Measurements from ENCODE around the gene ZNF280A. TPM values are rescaled to one million over a fixed set of nuclear protein-coding genes. Genes with fewer than 3 reads are reported as not detected.

The ZNF280A gene
- total RNA-seq, 4 donors from 2014 or later, result not detected

DNA sequence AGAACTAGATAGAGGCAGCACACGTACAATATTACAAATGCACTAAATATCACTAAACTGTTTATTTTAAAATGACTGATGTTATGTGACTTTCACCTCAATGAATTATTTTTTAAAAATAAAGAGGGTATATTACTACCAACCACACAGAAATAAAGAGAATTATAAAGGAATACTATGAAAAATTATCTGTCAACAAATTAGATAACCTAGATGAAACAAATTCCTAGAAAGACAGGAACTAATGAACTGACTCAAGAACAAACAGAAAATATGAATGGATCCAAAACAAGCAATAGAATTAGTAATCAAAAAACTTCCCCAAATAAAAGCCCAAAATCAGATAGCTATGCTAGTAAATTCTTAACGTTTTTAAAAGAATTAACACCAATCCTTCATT lies 21.8 kb downstream of the ZNF280A start:
- TF ChIP-seq, protein P1, sequence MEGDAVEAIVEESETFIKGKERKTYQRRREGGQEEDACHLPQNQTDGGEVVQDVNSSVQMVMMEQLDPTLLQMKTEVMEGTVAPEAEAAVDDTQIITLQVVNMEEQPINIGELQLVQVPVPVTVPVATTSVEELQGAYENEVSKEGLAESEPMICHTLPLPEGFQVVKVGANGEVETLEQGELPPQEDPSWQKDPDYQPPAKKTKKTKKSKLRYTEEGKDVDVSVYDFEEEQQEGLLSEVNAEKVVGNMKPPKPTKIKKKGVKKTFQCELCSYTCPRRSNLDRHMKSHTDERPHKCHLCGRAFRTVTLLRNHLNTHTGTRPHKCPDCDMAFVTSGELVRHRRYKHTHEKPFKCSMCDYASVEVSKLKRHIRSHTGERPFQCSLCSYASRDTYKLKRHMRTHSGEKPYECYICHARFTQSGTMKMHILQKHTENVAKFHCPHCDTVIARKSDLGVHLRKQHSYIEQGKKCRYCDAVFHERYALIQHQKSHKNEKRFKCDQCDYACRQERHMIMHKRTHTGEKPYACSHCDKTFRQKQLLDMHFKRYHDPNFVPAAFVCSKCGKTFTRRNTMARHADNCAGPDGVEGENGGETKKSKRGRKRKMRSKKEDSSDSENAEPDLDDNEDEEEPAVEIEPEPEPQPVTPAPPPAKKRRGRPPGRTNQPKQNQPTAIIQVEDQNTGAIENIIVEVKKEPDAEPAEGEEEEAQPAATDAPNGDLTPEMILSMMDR (IDR thresholded peaks at IDR 0.05; ENCODE audit: low read depth), result no peak

DNA sequence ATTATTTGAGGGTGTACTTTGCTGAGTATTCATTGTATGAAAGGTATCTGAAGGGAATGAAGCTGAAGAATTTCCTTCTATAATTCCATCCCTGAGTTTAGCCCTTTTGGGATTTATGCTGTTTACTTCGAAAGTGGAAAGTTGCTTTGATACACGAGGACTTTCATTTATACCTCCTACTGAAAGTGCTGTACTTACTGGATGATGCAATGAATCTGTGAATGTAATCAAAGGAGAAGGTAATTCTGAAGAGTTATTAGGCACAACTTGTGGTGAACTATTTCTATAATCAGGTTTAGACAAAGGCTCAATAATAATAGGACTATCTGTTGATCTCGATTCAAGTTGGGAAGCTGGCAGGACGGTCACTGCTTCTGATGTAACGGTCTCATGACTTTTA lies 31.3 kb downstream of the ZNF280A start:
- TF ChIP-seq, protein P1 (IDR thresholded peaks at IDR 0.05; ENCODE audit: low read depth), result no peak

DNA sequence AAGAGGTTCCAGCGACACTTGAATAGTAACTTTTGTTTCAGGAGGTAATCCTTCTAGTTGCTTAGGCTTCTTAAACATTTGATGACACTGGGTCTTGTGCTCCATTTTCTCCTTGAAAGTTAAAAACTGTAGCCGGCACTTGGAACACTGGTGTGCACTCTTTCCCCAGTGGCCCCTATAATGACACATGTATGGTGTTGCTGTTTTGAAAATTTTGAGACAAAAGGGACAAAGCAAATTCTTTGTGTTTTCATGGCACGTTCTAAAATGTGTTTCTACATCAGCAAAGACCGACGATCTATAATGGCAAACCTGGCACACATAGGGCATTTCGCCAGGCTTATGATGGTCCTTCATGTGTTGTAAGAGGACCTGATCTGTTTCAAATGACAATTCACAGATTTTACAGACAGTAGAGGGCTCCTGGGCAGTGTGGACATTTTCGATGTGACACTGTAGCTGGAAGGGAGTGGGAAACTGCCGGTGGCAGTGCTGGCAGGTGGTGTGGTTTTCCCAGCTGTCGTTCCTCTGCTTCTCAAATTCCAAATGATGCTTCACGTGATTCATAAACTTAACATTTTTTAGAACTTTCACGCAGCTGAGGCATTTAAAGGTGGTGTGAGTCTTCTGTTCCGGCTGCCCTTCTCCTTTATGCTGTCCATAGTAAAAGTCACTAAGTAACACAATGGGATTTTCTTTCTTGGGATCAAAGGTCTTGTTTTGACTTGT lies 32.0 kb downstream of the ZNF280A start:
- TF ChIP-seq, protein P1 (IDR thresholded peaks at IDR 0.05; ENCODE audit: low read depth), result no peak

DNA sequence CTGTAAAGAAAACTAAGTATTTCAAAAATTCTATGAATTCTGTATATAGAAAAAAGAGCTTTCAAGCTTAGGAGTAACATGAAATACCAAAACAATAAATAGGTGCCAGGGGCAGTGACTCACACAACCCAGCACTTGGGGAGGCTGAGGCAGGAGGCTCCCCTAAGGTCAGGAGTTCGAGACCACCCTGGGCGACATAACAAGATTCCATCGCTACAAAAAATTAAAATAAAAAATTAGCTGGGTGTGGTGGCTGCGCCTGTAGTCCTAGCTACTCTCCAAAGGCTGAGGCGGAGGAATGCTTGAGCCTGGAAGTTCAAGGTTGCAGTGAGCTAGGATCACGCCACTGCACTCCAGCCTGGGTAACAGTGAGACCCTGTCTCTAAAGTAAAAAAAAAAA lies 33.0 kb downstream of the ZNF280A start:
- TF ChIP-seq, protein P1 (IDR thresholded peaks at IDR 0.05; ENCODE audit: low read depth), result no peak

DNA sequence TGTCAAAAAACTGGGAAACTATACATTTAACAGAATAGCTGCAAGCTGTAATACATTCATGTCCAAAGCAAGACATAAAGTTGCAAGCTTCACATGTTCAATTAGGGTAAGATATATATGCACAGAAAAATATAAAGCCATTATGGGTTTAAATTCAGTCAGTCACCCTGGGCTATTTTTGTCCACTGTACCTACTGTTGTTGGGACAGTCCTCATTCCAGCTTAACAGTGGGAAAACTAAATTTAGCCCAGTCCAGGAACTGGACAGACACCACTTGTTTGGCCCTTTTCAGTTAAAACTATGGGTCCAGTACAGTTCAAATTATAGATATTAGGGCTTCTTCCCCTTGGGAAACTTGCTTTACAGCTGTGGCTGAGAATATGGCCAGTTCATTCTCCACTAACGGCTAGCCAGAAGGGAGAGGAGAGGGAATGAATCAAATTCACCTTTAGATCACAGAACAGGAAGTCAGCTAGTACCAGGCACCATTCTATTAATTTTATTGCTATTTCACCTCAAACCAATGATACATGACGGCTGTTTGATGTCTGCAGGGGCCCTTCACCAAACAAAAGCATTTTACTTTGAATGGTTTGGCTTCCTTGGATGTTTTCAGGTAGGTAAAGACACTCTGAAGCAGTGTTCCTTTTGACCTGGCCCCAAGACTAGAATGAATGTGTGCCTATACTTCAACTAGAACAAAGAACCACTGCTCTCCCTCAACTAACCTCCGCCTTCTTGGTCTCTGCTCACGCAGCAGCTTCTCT lies 33.8 kb downstream of the ZNF280A start:
- TF ChIP-seq, protein P1 (IDR thresholded peaks at IDR 0.05; ENCODE audit: low read depth), result no peak

DNA sequence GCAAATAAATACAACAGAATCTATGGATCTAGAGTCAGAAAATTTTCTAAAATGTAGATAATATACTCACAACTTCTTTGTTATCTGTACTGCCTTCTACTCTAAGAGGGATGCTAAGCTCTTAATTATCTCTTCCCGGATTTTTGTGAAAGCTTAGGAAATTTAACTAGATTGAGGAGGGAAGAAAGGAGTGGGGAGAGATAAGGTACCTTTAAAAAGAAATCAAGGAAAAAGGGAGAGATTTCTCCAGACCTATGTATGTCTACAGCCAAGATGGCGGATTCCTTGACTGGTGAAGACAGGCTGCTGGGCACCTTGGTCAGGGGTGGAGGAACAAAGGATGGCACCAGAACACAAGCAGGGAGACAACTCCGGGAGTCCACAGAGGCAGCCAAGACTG lies 34.5 kb downstream of the ZNF280A start:
- TF ChIP-seq, protein P1 (IDR thresholded peaks at IDR 0.05; ENCODE audit: low read depth), result no peak

DNA sequence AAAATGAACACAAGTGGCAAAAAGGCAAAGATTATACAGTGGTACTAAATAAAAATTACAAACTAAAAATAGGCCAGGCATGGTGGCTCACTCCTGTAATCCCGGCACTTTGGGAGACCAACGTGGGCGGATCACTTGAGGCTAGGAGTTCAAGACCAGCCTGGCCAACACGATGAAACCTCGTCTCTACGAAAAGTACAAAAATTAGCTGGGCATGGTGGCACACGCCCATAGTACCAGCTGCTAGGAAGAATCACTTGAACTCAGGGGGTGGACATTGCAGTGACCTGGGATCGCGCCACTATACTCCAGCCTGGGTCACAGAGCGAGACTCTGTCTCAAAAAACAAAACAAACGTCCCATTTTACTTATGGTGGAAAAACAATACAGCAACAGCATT lies 36.0 kb downstream of the ZNF280A start:
- TF ChIP-seq, protein P1 (IDR thresholded peaks at IDR 0.05; ENCODE audit: low read depth), result no peak
